ENCODE data around the gene SAAL1.

DNA sequence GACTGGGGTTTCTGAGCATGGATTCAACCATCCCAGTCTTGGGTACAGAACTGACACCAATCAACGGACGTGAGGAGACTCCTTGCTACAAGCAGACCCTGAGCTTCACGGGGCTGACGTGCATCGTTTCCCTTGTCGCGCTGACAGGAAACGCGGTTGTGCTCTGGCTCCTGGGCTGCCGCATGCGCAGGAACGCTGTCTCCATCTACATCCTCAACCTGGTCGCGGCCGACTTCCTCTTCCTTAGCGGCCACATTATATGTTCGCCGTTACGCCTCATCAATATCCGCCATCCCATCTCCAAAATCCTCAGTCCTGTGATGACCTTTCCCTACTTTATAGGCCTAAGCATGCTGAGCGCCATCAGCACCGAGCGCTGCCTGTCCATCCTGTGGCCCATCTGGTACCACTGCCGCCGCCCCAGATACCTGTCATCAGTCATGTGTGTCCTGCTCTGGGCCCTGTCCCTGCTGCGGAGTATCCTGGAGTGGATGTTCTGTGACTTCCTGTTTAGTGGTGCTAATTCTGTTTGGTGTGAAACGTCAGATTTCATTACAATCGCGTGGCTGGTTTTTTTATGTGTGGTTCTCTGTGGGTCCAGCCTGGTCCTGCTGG, 31.4 kb upstream of the SAAL1 start:
- TF ChIP-seq EZH2 (IDR thresholded peaks at IDR 0.05; ENCODE audit: insufficient read depth, poor library complexity, severe bottlenecking) (no peak), EZH2phosphoT487 (IDR thresholded peaks at IDR 0.05; ENCODE audit: insufficient read depth, low read depth) (no peak)
